Effector CD8-positive, alpha-beta T cell (primary cell): ENCODE results near the gene ZNF689.

Source experiments
- DNase-seq: peaks from one replicate; lab custom pipeline; 2025; lab: John Stamatoyannopoulos, UW

The ZNF689 gene

DNA sequence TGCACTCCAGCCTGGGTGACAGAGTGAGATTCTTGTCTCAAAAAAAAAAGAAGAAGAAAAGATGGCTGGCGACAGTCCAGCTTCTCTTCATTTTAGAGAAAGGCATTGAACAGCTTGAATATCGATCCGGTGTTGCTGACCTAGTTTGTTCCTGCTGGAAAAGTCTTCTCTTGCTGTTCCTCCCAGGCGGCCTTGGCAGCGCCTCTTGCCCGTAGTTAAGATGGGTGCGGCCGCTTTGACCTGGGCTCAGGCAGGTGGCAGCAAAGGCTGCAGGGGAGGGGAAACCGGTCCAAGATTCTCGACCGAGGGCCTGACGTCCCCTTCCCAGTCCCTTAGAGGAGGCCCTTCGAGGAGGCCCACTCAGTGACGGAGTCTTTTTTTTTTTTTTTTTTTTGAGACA is 48.2 kb downstream of the ZNF689 start:
- no peak for DNase-seq

DNA sequence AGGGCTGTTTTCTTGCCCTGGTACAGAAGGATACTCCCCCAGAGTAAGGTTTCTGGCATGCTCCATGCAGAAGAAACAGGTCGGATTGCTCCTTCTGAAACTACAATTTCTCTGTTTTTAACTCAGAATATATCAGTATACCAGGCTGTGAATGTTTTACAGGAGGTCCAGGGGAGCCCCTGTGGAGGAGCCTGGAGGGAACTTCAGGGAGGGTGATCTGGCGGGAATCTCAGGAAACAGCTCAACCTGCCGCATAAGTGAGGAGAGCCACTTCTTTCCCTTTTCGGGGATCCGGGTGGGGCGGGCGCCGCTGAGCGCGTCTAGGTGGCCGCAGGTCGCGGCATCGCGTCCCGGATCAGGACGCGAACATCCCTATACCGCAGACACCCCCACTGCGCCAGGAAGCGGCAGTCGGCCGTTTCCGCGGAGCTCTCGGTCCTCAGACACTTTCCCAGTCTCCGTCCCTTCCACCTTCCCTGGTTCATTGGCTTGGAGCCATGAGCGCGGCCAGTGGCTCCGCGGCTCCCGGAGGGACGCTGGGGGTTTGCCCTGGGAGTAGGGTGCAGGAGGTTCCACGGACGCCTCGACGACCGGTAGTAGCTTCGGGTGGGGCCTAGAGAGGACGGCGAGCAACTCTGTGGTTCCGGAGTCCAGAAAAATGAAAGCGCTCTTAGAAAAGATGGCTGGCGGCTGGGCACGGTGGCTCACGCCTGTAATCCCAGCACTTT is 48.9 kb downstream of the ZNF689 start:
- DNase-seq: no peak

GRCh38 chr16:30559690-30560089 is 50.5 kb downstream of the ZNF689 start:
- no peak for DNase-seq

- DNase-seq: no peak
Measured at GRCh38 chr16:30558789-30559377, 51.3 kb downstream of the ZNF689 start.

- DNase-seq: peak; percentile 89
Measured at GRCh38 chr16:30557957-30558788, 52.0 kb downstream of the ZNF689 start, which contains the start of gene ZNF764. Gene ZNF764, minus strand, starts transcription at chr16:30558374. Its CDS starts 192 bp downstream, at chr16:30558182.

DNA sequence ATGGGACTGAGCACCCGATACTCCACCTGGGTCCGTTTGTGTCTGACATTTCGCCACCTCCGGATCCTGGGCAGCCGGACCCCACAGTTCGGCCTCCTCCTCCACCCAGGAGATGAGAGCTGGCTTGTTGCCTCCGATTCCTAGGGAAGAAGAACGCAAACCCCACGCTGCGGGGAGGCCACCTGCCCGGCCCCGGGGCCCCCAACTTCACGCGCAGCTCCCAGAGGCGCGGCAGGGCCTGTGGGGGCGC is 52.6 kb downstream of the ZNF689 start:
- DNase-seq: no peak

DNA sequence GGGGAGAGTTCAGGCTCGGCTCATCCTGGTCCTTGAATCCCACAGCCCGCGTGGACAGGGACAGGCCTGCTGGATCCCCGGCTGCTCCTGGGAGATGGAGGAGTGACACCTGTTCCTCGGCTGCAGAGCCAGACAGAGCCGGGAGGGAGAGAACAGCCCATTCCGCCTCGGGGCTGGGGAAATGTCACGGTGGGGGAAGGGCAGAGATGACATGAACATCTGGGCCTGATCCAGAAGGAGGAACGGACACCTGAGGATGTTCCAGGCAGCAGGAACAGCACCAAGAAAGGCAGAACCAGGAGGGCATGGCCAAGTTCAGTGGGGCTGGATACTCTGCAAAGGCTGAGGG is 54.1 kb downstream of the ZNF689 start:
- DNase-seq: no peak

DNA sequence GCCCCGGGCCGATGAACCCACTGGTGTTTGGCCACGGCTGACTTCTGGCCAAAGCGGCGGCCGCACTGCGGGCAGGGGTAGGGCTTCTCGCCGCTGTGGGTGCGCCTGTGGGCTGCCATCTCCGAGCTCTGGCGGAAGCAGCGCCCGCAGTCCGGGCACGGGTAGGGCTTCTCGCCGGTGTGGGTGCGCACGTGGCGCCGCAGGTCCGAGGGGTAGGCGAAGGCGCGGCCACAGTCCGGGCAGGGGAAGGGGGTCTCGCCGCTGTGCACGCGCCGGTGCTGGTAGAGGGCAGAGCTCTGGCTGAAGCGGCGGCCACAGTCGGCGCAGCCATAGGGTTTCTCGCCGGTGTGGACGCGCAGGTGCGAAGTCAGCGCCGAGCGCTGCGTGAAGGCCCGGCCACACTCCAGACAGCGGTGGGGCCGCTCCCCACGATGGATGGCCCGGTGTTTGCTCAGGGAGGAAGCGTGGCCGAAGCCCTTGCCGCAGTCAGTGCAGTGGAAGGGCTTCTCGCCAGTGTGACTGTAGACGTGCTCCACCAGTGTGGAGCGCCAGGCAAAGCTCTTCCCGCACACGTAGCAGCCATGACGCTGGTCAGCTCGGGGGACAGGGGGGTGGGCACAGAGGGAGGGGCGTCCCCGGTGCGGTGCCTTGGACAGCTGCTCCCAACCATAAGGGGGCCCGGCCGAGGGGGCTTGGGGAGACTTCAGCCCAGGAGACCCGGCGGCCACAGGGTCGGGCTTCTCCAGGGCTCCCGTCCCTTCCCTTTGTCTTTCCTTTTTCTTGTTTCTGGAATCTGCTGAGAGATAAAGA is 54.7 kb downstream of the ZNF689 start:
- DNase-seq: no peak

- no peak for DNase-seq
Measured at GRCh38 chr16:30554557-30555314, 55.5 kb downstream of the ZNF689 start.

DNA sequence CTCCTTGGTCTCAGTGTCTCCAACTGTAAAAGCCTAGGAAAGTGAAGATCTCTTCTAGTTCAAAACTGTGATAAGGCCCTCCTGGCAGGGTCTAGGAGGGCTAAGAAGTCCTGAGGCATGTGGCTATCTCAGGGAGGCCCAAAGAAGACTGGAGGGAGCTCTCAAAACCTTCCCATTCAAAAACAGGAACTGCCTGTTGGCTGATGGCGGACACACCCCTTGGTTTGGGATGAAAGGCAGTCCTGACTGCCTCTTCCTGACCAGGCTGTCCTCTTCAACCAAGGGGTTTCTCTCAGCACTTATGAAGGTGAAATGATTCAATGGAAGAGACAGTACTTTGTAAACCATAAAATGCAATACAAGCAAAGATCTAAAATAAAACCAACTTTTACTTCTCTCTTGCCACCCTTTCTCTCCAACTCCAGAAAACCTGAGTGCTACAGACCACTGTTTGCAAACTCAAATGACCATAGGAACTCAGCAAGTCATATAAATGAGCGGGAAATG is 56.7 kb downstream of the ZNF689 start:
- no peak for DNase-seq

- DNase-seq: no peak
Measured at GRCh38 chr16:30552956-30553355, 57.2 kb downstream of the ZNF689 start.
